HepG2 (cell line): ENCODE results near the gene RAB17. TPM values are rescaled to one million over a fixed set of nuclear protein-coding genes. Genes with fewer than 3 reads are reported as not detected.

Experiments used
- NR2C2 ChIP-seq: sonication (generic); formaldehyde crosslinking; IDR thresholded peaks from 2 replicates; pipeline ENCODE4 v1.4.0; 2020; ENCODE audit warnings: missing genetic modification reagents, mild to moderate bottlenecking, moderate library complexity, borderline replicate concordance
- PHF8 ChIP-seq: sonication (generic); formaldehyde crosslinking; IDR thresholded peaks from 2 replicates; pipeline ENCODE4 v1.5.0; 2020; ENCODE audit warnings: missing genetic modification reagents
- SALL1 ChIP-seq: sonication (generic); formaldehyde crosslinking; IDR thresholded peaks from 2 replicates; pipeline ENCODE4 v1.8.0; 2022; ENCODE audit warnings: mild to moderate bottlenecking, missing genetic modification reagents
- YEATS4 ChIP-seq: sonication (generic); formaldehyde crosslinking; IDR thresholded peaks from 2 replicates; pipeline ENCODE4 v1.4.0; 2020; ENCODE audit warnings: missing genetic modification reagents, borderline replicate concordance
- ZFAT ChIP-seq: sonication (generic); formaldehyde crosslinking; conservative IDR thresholded peaks from 2 replicates; pipeline ENCODE4 v1.8.1; 2023; ENCODE audit warnings: missing genetic modification reagents, inconsistent platforms
- polyA plus RNA-seq, 8 experiments: library from polyadenylated mRNA; depleted of rRNA in 3 of 8; stranded (reverse) in 7 of 8; unstranded in 1 of 8; fragments of >200 nt; fragmentation: Illumina TruSeq in 4 of 8; extraction: Trizol in 4 of 8; gene quantifications; 2 replicates each; pipeline versions ENCODE4 v1.2.1 to v1.2.3, GENCODE V29; 2011 to 2016; ENCODE audit warnings: low read depth in 4 of 8, missing spikeins in 1 of 8, mixed read lengths in 1 of 8; ENCODE audit not compliant: insufficient read depth in 1 of 8
- total RNA-seq, 5 experiments: library from RNA; depleted of rRNA; stranded (reverse); fragments of >200 nt; fragmentation: Illumina TruSeq; extraction: Trizol; gene quantifications; 2 replicates each; pipeline ENCODE4 v1.2.3, GENCODE V29; 2016; ENCODE audit warnings: low read depth in 1 of 5
- TF ChIP-seq, protein P1 (sequence below): sonication (generic); formaldehyde crosslinking; IDR thresholded peaks from 2 replicates; pipeline ENCODE4 v1.4.0; 2020; ENCODE audit warnings: missing genetic modification reagents
- TF ChIP-seq, protein P2 (sequence below): IDR thresholded peaks from 2 replicates; pipeline ENCODE4 v1.6.1; 2018; ENCODE audit warnings: missing genetic modification reagents, mild to moderate bottlenecking, missing compliant biosample characterization
- TF ChIP-seq, protein P3 (sequence below): sonication (generic); formaldehyde crosslinking; IDR thresholded peaks from one replicate; pipeline ENCODE4 v1.5.1; 2020; ENCODE audit warnings: mild to moderate bottlenecking, missing genetic modification reagents; ENCODE audit errors: not compliant biosample characterization
- TF ChIP-seq, protein P4 (sequence below): sonication (generic); formaldehyde crosslinking; IDR thresholded peaks from 2 replicates; pipeline ENCODE4 v1.8.0; 2022; ENCODE audit warnings: mild to moderate bottlenecking, missing genetic modification reagents; ENCODE audit not compliant: insufficient replicate concordance
- TF ChIP-seq, protein P5 (sequence below): sonication (generic); formaldehyde crosslinking; IDR thresholded peaks from 2 replicates; pipeline ENCODE4 v1.4.0; 2020; ENCODE audit warnings: low read depth, mild to moderate bottlenecking, missing genetic modification reagents

Gene RAB17
- total and polyA plus RNA-seq, 2 of the 13 experiments (the other 11 are each of a cell fraction or from before 2014, with no cell fraction given): 68.0 to 124 TPM

DNA sequence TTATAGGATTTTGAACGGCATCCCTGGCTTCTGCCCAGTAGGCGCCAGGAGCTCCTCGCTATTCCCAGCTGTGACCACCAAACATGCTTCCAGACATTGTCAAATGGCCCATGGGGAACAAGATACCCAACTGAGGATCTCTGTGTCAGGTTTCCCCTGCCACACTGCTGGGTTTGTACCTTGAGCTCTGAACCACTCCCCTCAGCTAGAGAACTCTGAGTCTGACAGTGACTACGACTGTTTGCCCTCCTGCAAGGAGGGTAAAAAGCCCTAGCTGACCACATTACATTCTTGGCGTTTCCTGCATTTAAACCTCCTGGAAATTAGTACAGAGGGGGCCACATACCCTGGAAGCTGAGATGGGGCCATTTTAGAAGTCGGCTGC lies 49.3 kb upstream of the RAB17 start (continued):
- TF ChIP-seq, protein P1, sequence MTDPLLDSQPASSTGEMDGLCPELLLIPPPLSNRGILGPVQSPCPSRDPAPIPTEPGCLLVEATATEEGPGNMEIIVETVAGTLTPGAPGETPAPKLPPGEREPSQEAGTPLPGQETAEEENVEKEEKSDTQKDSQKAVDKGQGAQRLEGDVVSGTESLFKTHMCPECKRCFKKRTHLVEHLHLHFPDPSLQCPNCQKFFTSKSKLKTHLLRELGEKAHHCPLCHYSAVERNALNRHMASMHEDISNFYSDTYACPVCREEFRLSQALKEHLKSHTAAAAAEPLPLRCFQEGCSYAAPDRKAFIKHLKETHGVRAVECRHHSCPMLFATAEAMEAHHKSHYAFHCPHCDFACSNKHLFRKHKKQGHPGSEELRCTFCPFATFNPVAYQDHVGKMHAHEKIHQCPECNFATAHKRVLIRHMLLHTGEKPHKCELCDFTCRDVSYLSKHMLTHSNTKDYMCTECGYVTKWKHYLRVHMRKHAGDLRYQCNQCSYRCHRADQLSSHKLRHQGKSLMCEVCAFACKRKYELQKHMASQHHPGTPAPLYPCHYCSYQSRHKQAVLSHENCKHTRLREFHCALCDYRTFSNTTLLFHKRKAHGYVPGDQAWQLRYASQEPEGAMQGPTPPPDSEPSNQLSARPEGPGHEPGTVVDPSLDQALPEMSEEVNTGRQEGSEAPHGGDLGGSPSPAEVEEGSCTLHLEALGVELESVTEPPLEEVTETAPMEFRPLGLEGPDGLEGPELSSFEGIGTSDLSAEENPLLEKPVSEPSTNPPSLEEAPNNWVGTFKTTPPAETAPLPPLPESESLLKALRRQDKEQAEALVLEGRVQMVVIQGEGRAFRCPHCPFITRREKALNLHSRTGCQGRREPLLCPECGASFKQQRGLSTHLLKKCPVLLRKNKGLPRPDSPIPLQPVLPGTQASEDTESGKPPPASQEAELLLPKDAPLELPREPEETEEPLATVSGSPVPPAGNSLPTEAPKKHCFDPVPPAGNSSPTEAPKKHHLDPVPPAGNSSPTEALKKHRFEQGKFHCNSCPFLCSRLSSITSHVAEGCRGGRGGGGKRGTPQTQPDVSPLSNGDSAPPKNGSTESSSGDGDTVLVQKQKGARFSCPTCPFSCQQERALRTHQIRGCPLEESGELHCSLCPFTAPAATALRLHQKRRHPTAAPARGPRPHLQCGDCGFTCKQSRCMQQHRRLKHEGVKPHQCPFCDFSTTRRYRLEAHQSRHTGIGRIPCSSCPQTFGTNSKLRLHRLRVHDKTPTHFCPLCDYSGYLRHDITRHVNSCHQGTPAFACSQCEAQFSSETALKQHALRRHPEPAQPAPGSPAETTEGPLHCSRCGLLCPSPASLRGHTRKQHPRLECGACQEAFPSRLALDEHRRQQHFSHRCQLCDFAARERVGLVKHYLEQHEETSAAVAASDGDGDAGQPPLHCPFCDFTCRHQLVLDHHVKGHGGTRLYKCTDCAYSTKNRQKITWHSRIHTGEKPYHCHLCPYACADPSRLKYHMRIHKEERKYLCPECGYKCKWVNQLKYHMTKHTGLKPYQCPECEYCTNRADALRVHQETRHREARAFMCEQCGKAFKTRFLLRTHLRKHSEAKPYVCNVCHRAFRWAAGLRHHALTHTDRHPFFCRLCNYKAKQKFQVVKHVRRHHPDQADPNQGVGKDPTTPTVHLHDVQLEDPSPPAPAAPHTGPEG (CRISPR knock-in tag): no peak
- TF ChIP-seq, protein P2, sequence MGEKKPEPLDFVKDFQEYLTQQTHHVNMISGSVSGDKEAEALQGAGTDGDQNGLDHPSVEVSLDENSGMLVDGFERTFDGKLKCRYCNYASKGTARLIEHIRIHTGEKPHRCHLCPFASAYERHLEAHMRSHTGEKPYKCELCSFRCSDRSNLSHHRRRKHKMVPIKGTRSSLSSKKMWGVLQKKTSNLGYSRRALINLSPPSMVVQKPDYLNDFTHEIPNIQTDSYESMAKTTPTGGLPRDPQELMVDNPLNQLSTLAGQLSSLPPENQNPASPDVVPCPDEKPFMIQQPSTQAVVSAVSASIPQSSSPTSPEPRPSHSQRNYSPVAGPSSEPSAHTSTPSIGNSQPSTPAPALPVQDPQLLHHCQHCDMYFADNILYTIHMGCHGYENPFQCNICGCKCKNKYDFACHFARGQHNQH (CRISPR knock-in tag): no peak
- TF ChIP-seq, protein P3, sequence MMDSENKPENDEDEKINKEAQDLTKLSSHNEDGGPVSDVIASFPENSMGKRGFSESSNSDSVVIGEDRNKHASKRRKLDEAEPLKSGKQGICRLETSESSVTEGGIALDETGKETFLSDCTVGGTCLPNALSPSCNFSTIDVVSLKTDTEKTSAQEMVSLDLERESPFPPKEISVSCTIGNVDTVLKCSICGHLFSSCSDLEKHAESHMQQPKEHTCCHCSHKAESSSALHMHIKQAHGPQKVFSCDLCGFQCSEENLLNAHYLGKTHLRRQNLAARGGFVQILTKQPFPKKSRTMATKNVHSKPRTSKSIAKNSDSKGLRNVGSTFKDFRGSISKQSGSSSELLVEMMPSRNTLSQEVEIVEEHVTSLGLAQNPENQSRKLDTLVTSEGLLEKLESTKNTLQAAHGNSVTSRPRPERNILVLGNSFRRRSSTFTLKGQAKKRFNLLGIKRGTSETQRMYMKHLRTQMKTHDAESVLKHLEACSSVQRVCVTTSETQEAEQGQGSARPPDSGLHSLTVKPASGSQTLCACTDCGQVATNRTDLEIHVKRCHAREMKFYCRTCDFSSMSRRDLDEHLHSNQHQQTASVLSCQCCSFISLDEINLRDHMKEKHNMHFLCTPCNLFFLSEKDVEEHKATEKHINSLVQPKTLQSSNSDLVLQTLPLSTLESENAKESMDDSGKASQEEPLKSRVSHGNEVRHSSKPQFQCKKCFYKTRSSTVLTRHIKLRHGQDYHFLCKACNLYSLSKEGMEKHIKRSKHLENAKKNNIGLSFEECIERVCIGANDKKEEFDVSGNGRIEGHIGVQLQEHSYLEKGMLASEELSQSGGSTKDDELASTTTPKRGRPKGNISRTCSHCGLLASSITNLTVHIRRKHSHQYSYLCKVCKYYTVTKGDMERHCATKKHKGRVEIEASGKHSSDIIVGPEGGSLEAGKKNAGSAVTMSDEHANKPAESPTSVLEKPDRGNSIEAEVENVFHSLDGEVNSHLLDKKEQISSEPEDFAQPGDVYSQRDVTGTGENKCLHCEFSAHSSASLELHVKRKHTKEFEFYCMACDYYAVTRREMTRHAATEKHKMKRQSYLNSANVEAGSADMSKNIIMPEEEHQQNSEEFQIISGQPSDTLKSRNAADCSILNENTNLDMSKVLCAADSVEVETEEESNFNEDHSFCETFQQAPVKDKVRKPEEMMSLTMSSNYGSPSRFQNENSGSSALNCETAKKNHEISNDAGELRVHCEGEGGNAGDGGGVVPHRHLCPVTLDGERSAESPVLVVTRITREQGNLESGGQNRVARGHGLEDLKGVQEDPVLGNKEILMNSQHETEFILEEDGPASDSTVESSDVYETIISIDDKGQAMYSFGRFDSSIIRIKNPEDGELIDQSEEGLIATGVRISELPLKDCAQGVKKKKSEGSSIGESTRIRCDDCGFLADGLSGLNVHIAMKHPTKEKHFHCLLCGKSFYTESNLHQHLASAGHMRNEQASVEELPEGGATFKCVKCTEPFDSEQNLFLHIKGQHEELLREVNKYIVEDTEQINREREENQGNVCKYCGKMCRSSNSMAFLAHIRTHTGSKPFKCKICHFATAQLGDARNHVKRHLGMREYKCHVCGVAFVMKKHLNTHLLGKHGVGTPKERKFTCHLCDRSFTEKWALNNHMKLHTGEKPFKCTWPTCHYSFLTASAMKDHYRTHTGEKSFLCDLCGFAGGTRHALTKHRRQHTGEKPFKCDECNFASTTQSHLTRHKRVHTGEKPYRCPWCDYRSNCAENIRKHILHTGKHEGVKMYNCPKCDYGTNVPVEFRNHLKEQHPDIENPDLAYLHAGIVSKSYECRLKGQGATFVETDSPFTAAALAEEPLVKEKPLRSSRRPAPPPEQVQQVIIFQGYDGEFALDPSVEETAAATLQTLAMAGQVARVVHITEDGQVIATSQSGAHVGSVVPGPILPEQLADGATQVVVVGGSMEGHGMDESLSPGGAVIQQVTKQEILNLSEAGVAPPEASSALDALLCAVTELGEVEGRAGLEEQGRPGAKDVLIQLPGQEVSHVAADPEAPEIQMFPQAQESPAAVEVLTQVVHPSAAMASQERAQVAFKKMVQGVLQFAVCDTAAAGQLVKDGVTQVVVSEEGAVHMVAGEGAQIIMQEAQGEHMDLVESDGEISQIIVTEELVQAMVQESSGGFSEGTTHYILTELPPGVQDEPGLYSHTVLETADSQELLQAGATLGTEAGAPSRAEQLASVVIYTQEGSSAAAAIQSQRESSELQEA (CRISPR knock-in tag): no peak
- TF ChIP-seq NR2C2 (CRISPR knock-in tag) (no peak), YEATS4 (CRISPR knock-in tag) (no peak), SALL1 (CRISPR knock-in tag) (peak; percentile 47; the same call in 1 of the 2 replicates), ZFAT (CRISPR knock-in tag) (no peak), PHF8 (no peak)
- TF ChIP-seq, protein P4, sequence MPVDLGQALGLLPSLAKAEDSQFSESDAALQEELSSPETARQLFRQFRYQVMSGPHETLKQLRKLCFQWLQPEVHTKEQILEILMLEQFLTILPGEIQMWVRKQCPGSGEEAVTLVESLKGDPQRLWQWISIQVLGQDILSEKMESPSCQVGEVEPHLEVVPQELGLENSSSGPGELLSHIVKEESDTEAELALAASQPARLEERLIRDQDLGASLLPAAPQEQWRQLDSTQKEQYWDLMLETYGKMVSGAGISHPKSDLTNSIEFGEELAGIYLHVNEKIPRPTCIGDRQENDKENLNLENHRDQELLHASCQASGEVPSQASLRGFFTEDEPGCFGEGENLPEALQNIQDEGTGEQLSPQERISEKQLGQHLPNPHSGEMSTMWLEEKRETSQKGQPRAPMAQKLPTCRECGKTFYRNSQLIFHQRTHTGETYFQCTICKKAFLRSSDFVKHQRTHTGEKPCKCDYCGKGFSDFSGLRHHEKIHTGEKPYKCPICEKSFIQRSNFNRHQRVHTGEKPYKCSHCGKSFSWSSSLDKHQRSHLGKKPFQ (CRISPR knock-in tag): no peak
- TF ChIP-seq, protein P5, sequence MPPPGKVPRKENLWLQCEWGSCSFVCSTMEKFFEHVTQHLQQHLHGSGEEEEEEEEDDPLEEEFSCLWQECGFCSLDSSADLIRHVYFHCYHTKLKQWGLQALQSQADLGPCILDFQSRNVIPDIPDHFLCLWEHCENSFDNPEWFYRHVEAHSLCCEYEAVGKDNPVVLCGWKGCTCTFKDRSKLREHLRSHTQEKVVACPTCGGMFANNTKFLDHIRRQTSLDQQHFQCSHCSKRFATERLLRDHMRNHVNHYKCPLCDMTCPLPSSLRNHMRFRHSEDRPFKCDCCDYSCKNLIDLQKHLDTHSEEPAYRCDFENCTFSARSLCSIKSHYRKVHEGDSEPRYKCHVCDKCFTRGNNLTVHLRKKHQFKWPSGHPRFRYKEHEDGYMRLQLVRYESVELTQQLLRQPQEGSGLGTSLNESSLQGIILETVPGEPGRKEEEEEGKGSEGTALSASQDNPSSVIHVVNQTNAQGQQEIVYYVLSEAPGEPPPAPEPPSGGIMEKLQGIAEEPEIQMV (CRISPR knock-in tag): no peak
